HepG2 (cell line): ENCODE results near the gene ABCC1. TPM values are rescaled to one million over a fixed set of nuclear protein-coding genes. Genes with fewer than 3 reads are reported as not detected.
"Not testable (repeated sequence)": the region's sequence is repeated elsewhere in the genome, so short reads cannot be mapped to it uniquely, and the experiment has no call there.

Experiments
- ATAC-seq: fragments of 200-7000 bp; cut with Tn5 transposase; 3 replicates; pipeline ENCODE4 v1.9.1; 2020; ENCODE audit warnings: mild to moderate bottlenecking, moderate library complexity
- BruUV-seq: library from RNA; stranded (reverse); fragments of 400-500 nt; replicated peaks from 2 replicates; lab custom pipeline; 2021; lab: Mats Ljungman, UMichigan
- CTCF ChIA-PET: fragments of 300-600 bp; formaldehyde crosslinking; extraction: SDS; loops from one replicate; lab custom pipeline; 2021; ENCODE audit warnings: low total read pairs, inconsistent platforms, low intra/inter-chr PET ratio; lab: Yijun Ruan, JAX
- POLR2A ChIA-PET: fragments of 350-600 bp; sonication (Branson Sonifier 250); formaldehyde crosslinking; loops from one replicate; lab custom pipeline; 2020; ENCODE audit warnings: antibody characterized with exemption, inconsistent platforms; lab: Yijun Ruan, JAX
- DNase-seq: peaks from one replicate; pipeline ENCODE4 v3.0.0-alpha.2; 2015; ENCODE audit warnings: low spot score
- FAIRE-seq: peaks from 3 replicates; lab custom pipeline; 2011; peaks lifted over from hg19 to GRCh38; lab: Jason Lieb, UNC
- H2AFZ ChIP-seq: one replicate; pipeline ENCODE4 v1.6.1; 2011; ENCODE audit warnings: low read length, inconsistent platforms
- H3K27ac ChIP-seq: fragments of 300-600 bp; 3 replicates; pipeline ENCODE4 v1.8.0; 2011; ENCODE audit warnings: mixed run types, mild to moderate bottlenecking, mixed read lengths, low read length, inconsistent platforms; ENCODE audit not compliant: insufficient read depth; ENCODE audit errors: extremely low read length
- H3K27me3 ChIP-seq, 2 experiments: fragments of 200-600 bp in 1 of 2; 2 replicates in 1 of 2; 3 replicates in 1 of 2; pipeline versions ENCODE4 v1.6.0 to v1.8.0; 2011; ENCODE audit warnings: low read length in 2 of 2, mild to moderate bottlenecking in 2 of 2, moderate library complexity in 2 of 2, inconsistent platforms in 1 of 2; ENCODE audit not compliant: insufficient read depth in 2 of 2, control insufficient read depth in 1 of 2
- H3K36me3 ChIP-seq, 2 experiments: fragments of 200-600 bp in 1 of 2; replicated peaks in 1 of 2; 2 replicates in 1 of 2; 3 replicates in 1 of 2; pipeline versions ENCODE4 v1.5.1 to v1.8.0; 2011; ENCODE audit warnings: low read length in 2 of 2, inconsistent platforms in 1 of 2; ENCODE audit not compliant: insufficient read depth in 2 of 2, control insufficient read depth in 1 of 2
- H3K4me1 ChIP-seq: 2 replicates; pipeline ENCODE4 v1.5.1; 2012; ENCODE audit warnings: low read length, inconsistent platforms; ENCODE audit not compliant: insufficient read depth
- H3K4me2 ChIP-seq: 2 replicates; pipeline ENCODE4 v1.6.0; 2011; ENCODE audit warnings: low read depth, low read length, inconsistent platforms
- H3K4me3 ChIP-seq, 3 experiments: fragments of 200-600 bp in 1 of 3; sonication (generic), shearing (Covaris generic) in 1 of 3; replicated peaks in 1 of 3; 2 replicates each; pipeline ENCODE4 v1.5.1; 2011 to 2016; ENCODE audit warnings: low read length in 3 of 3, inconsistent platforms in 2 of 3, low read depth in 2 of 3, mild to moderate bottlenecking in 2 of 3, control low read depth in 1 of 3, mixed read lengths in 1 of 3; ENCODE audit not compliant: insufficient read depth in 1 of 3
- H3K79me2 ChIP-seq: one replicate; pipeline ENCODE4 v1.6.1; 2011; ENCODE audit warnings: low read length, inconsistent platforms; ENCODE audit not compliant: insufficient read depth
- H3K9ac ChIP-seq: 2 replicates; pipeline ENCODE4 v1.6.0; 2011; ENCODE audit warnings: mild to moderate bottlenecking, low read depth, low read length, inconsistent platforms; ENCODE audit not compliant: insufficient read depth
- H3K9me3 ChIP-seq: 2 replicates; pipeline ENCODE4 v1.5.1; 2012; ENCODE audit warnings: mild to moderate bottlenecking, low read length
- H4K20me1 ChIP-seq: 2 replicates; pipeline ENCODE4 v1.6.0; 2011; ENCODE audit warnings: inconsistent platforms, mild to moderate bottlenecking, low read length, moderate library complexity; ENCODE audit not compliant: insufficient read depth
- CEBPB ChIP-seq: IDR thresholded peaks from 2 replicates; pipeline ENCODE4 v1.6.1; 2011; ENCODE audit warnings: low read depth, low read length, improper control_type of control experiment, borderline replicate concordance
- CHCHD3 ChIP-seq: sonication (generic); formaldehyde crosslinking; IDR thresholded peaks from 2 replicates; pipeline ENCODE4 v1.8.0; 2022; ENCODE audit warnings: mild to moderate bottlenecking, missing genetic modification reagents, moderate library complexity
- POLR2A ChIP-seq, 2 experiments: IDR thresholded peaks; 2 replicates each; pipeline ENCODE4 v1.6.1; 2011; ENCODE audit warnings: low read depth in 2 of 2, low read length in 2 of 2, mild to moderate bottlenecking in 1 of 2, moderate library complexity in 1 of 2; ENCODE audit not compliant: insufficient read depth in 1 of 2
- RARG ChIP-seq: sonication (generic); formaldehyde crosslinking; IDR thresholded peaks from 2 replicates; pipeline ENCODE4 v1.4.0; 2020; ENCODE audit warnings: low read depth, mild to moderate bottlenecking, missing genetic modification reagents
- ZFYVE20 ChIP-seq: sonication (generic); formaldehyde crosslinking; IDR thresholded peaks from 2 replicates; pipeline ENCODE4 v1.8.0; 2023; ENCODE audit warnings: low read depth, mild to moderate bottlenecking, moderate library complexity, missing genetic modification reagents, borderline replicate concordance
- ZNF367 ChIP-seq: sonication (generic); formaldehyde crosslinking; IDR thresholded peaks from 2 replicates; pipeline ENCODE4 v1.4.0; 2020; ENCODE audit warnings: missing genetic modification reagents, borderline replicate concordance
- whole genome bisulfite sequencing: methylation state at CpG from one replicate; pipeline ENCODE4 v1.1.6; 2017; ENCODE audit warnings: low lambda C conversion rate; 5-methylcytosine and 5-hydroxymethylcytosine counted together
- in situ Hi-C: cut with HindIII; loops from 2 replicates; pipeline ENCODE4 v1.10.0; 2017; ENCODE audit warnings: low pct_unique_long_range_greater_than_20kb; ENCODE audit not compliant: extremely low pct_ligation_motif_present
- intact Hi-C: fragments of 100-400 bp; cut with micrococcal nuclease; formaldehyde crosslinking; loops from one replicate; pipeline ENCODE4 v1.10.0; 2022; ENCODE audit not compliant: unreplicated experiment
- polyA plus RNA-seq, 8 experiments: library from polyadenylated mRNA; depleted of rRNA in 3 of 8; stranded (reverse) in 7 of 8; unstranded in 1 of 8; fragments of >200 nt; fragmentation: Illumina TruSeq in 4 of 8; extraction: Trizol in 4 of 8; gene quantifications; 2 replicates each; pipeline versions ENCODE4 v1.2.1 to v1.2.3, GENCODE V29; 2011 to 2016; ENCODE audit warnings: low read depth in 4 of 8, missing spikeins in 1 of 8, mixed read lengths in 1 of 8; ENCODE audit not compliant: insufficient read depth in 1 of 8
- total RNA-seq, 5 experiments: library from RNA; depleted of rRNA; stranded (reverse); fragments of >200 nt; fragmentation: Illumina TruSeq; extraction: Trizol; gene quantifications; 2 replicates each; pipeline ENCODE4 v1.2.3, GENCODE V29; 2016; ENCODE audit warnings: low read depth in 1 of 5
- TF ChIP-seq, protein P1 (sequence below): sonication (generic); formaldehyde crosslinking; IDR thresholded peaks from 2 replicates; pipeline ENCODE4 v1.8.0; 2022; ENCODE audit warnings: missing genetic modification reagents, mild to moderate bottlenecking, borderline replicate concordance
- TF ChIP-seq, protein P2 (sequence below): sonication (generic); formaldehyde crosslinking; IDR thresholded peaks from 2 replicates; pipeline ENCODE4 v1.4.0; 2020; ENCODE audit warnings: mild to moderate bottlenecking, missing genetic modification reagents

ABCC1 gene
- total and polyA plus RNA-seq, 2 of the 13 experiments (the other 11 are each of a cell fraction or from before 2014, with no cell fraction given): 13.0 to 30.6 TPM

DNA sequence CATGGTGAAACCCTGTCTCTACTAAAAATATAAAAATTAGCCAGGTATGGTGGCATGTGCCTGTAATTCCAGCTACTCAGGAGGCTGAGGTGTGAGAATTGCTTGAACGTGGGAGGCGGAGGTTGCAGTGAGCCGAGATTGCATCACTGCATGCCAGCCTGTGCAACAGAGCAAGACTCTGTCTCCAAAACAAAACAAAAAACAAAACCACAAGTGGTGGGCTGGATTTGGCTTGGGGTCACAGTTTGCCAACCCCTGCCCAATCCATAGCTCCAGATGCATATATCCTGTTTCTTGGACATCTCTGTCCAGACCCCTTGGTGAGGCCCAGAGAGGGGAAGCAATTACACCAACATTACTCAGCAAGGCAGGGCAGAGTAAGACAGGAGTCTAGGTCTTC is 232.3 kb downstream of the ABCC1 start:
- H3K27ac ChIP-seq, FAIRE-seq, H3K4me2 ChIP-seq, POLR2A ChIA-PET, H3K9me3 ChIP-seq, H3K9ac ChIP-seq, DNase-seq, ATAC-seq, in situ Hi-C loops, intact Hi-C loops, H3K27me3 ChIP-seq, CTCF ChIA-PET, H3K4me1 ChIP-seq, H3K79me2 ChIP-seq, BruUV-seq, H3K4me3 ChIP-seq, H2AFZ ChIP-seq, H4K20me1 ChIP-seq: not testable (repeated sequence)
- TF ChIP-seq CEBPB: peak; percentile 25; the same call in 1 of the 2 replicates
- WGBS: 97% methylated on average over 3 of the region's 3 CpGs
- peaks cover 58 to 93% of the 10 kb centered on the region in 2 experiments for H3K36me3 ChIP-seq

DNA sequence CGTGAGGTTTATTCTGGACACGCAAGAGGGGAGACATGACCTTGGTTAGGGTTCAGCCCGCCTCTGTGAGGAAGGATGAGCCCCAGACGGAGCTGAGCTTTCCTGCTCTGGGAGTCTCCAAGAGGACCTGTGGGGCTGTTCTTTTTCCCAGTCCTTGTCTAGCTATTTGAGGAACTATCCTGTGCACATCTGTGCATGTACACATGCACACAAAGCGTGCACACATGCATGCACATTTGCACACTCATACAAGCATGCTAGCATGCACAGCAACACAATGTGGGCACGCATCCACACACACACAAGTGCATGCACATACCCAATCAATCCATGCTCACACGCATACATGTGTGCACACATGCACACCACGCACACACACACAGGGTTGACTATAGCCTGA is 233.5 kb downstream of the ABCC1 start:
- Histone ChIP-seq H3K27me3 (no peaks in the 10 kb centered on the region), H2AFZ (no peak overlapping the region), H3K4me1 (no peaks in the 10 kb centered on the region), H3K4me2 (no peak overlapping the region), H3K9me3 (no peaks in the 10 kb centered on the region), H3K9ac (no peak overlapping the region), H3K79me2 (no peaks in the 10 kb centered on the region), H3K27ac (no peak overlapping the region), H4K20me1 (0 out of 2 replicates have a peak, but pooled peaks cover 7% of the 10 kb centered on the region), H3K4me3 (no peak overlapping the region), H3K36me3 (peaks cover 57 to 90% of the 10 kb centered on the region in 2 experiments)
- DNase-seq (no peak), FAIRE-seq (no peak), ATAC-seq (no peak; the same call in 2 of the 3 replicates)
- intact Hi-C loops (no loop called here), in situ Hi-C loops (no loop called here)
- 96% methylated on average over 8 of the region's 8 CpGs for WGBS
- no TSS peak for BruUV-seq
- ChIA-PET POLR2A (no interaction called here), CTCF (no interaction called here)
- TF ChIP-seq ZFYVE20 (CRISPR knock-in tag): peak; percentile 23; the same call in 1 of the 2 replicates
- TF ChIP-seq, protein P1, sequence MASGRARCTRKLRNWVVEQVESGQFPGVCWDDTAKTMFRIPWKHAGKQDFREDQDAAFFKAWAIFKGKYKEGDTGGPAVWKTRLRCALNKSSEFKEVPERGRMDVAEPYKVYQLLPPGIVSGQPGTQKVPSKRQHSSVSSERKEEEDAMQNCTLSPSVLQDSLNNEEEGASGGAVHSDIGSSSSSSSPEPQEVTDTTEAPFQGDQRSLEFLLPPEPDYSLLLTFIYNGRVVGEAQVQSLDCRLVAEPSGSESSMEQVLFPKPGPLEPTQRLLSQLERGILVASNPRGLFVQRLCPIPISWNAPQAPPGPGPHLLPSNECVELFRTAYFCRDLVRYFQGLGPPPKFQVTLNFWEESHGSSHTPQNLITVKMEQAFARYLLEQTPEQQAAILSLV (CRISPR knock-in tag): 0 out of 2 replicates have a peak, but pooled peaks have one; percentile 50
- TF ChIP-seq CHCHD3 (CRISPR knock-in tag): peak; percentile 79
- no peak for TF ChIP-seq ZNF367 (CRISPR knock-in tag)
- TF ChIP-seq RARG (CRISPR knock-in tag): no peak
- TF ChIP-seq, protein P2, sequence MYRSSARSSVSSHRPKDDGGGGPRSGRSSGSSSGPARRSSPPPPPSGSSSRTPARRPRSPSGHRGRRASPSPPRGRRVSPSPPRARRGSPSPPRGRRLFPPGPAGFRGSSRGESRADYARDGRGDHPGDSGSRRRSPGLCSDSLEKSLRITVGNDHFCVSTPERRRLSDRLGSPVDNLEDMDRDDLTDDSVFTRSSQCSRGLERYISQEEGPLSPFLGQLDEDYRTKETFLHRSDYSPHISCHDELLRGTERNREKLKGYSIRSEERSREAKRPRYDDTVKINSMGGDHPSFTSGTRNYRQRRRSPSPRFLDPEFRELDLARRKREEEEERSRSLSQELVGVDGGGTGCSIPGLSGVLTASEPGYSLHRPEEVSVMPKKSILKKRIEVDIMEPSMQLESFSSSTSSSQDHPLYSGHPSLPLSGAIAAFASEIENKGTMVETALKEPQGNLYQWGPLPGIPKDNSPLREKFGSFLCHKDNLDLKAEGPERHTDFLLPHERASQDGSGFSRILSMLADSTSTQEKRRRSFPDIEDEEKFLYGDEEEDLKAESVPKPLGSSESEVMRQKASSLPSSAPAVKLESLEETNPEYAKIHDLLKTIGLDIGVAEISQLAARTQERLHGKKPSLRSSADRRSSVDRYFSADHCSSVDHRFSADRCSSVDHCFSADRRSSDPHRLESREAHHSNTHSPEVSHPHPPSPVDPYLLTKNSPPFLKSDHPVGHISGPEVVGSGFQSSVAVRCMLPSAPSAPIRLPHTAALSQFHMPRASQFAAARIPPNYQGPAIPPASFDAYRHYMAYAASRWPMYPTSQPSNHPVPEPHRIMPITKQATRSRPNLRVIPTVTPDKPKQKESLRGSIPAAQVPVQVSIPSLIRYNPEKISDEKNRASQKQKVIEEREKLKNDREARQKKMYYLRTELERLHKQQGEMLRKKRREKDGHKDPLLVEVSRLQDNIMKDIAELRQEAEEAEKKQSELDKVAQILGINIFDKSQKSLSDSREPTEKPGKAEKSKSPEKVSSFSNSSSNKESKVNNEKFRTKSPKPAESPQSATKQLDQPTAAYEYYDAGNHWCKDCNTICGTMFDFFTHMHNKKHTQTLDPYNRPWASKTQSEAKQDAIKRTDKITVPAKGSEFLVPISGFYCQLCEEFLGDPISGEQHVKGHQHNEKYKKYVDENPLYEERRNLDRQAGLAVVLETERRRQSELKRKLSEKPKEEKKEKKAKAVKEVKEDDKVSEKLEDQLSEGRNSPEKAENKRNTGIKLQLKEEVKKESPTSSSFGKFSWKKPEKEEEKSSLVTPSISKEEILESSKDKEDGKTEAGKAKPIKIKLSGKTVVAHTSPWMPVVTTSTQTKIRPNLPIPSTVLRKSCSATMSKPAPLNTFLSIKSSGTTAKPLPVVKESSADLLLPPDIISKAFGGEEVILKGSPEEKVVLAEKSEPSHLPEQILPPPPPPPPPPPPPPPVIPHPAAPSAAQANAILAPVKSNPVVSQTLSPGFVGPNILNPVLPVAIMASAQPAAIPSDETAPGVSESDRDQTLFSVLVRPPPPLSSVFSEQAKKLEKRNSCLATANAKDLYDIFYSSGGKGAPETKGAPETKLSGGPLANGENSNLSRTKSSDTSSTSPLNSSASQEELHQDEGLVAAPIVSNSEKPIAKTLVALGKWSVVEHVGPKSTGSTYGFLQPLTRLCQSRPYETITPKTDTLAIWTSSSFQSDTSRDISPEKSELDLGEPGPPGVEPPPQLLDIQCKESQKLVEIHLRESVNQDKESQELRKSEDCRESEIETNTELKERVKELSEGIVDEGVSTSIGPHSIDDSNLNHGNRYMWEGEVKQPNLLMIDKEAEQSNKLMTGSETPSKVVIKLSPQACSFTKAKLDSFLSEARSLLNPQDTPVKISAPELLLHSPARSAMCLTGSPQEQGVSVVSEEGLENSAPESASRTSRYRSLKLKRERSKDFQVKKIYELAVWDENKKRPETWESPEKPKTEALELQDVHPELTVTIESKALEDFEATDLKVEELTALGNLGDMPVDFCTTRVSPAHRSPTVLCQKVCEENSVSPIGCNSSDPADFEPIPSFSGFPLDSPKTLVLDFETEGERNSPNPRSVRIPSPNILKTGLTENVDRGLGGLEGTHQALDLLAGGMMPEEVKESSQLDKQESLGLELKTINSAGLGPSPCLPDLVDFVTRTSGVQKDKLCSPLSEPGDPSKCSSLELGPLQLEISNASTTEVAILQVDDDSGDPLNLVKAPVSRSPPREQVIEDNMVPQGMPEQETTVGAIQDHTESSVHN (CRISPR knock-in tag): 0 out of 2 replicates have a peak, but pooled peaks have one; percentile 67
- TF ChIP-seq POLR2A (IDR thresholded peaks at IDR 0.05; ENCODE audit: insufficient read depth in 1 of 2, low read depth in 2 of 2, low read length in 2 of 2): peak in 1 of 2 experiments; percentile 41; a peak in 1 of 4 replicates
